HG02943 (cell line): ENCODE data around the gene CCDC127.

Experiments
- ATAC-seq: cut with Tn5 transposase; IDR thresholded peaks from one replicate; pipeline ENCODE4 v1.9.1; 2021; ENCODE audit warnings: mild to moderate bottlenecking, low read depth, moderate library complexity; ENCODE audit not compliant: unreplicated experiment

CCDC127 gene

GRCh38 chr5:160921-161802 is 56.8 kb downstream of the CCDC127 start:
- ATAC-seq: no peak

GRCh38 chr5:160173-160510 is 57.8 kb downstream of the CCDC127 start:
- no peak for ATAC-seq

GRCh38 chr5:159448-160172 is 58.3 kb downstream of the CCDC127 start:
- no peak for ATAC-seq

- ATAC-seq: no peak
Observed at GRCh38 chr5:158807-159447, 59.0 kb downstream of the CCDC127 start.

GRCh38 chr5:157801-158200 is 60.2 kb downstream of the CCDC127 start:
- ATAC-seq: no peak

GRCh38 chr5:157126-157715 is 60.7 kb downstream of the CCDC127 start:
- ATAC-seq: no peak

DNA sequence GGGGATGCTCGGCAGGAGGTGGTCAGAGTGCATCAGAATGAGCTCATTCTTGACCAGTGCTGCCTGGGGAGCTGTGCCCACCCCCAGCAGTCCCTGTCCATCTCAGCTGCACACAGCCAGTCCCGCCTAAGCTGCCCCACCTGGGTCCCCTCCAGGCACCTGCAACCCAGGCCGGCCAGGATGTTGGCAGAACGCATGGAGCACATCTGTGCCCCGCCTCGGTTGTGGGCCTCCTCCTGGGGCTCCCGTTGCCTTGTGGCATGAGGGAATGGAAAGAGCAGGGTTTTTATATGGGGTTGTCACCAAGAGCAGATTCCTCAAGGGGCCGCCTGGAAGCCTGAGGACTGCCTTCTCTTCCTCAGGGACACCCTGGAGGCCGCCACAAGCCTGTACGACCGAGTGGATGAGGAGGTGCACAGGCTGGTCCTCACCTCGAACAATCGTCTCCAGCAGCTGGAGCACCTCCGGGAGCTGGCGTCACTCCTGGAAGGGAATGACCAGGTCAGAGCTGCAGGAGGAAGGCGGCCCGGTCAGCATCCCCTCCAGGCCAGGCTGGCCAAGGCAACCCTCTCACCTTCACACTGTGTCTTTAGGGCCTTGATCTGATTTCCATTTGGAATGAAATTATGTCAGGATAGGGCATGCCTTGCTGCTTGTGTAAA is 61.4 kb downstream of the CCDC127 start:
- ATAC-seq: no peak

- ATAC-seq: no peak
Observed at GRCh38 chr5:155651-156410, 62.1 kb downstream of the CCDC127 start.

GRCh38 chr5:154826-155225 is 63.1 kb downstream of the CCDC127 start:
- no peak for ATAC-seq

GRCh38 chr5:154236-154635 is 63.7 kb downstream of the CCDC127 start:
- no peak for ATAC-seq

DNA sequence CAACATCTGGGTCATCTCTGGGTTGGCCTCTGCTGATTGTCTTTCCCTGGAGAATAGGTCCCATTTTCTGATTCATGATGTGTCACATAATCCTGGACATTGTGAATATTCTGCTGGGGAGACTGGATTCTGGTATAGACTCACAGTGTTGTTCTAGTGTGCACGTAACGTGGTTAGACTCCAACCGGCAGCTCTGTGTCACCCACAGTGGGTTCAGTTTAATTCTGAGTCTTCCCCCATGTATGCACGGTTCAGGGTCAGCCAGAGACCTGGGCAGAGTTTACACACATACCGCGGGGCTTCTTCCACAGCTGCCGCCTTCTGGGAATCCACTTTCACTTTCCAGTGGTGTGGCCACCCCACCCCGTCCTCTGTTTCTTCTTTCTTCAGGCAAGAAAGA is 64.7 kb downstream of the CCDC127 start:
- no peak for ATAC-seq

- no peak for ATAC-seq
Observed at GRCh38 chr5:152077-152476, 65.9 kb downstream of the CCDC127 start.

GRCh38 chr5:150746-151145 is 67.2 kb downstream of the CCDC127 start:
- no peak for ATAC-seq

GRCh38 chr5:149745-150485 is 68.0 kb downstream of the CCDC127 start:
- ATAC-seq: no peak

GRCh38 chr5:147751-148150 is 70.2 kb downstream of the CCDC127 start:
- ATAC-seq: no peak
